ENCODE results near the gene SMAD3. TPM values are rescaled to one million over a fixed set of nuclear protein-coding genes. Genes with fewer than 3 reads are reported as not detected.

The SMAD3 gene
- total RNA-seq, 4 donors from 2014 or later, result 25.9 to 69.4 (median 35.2) TPM

GRCh38 chr15:67033012-67033411 lies 32.4 kb upstream of the SMAD3 start:
- 32 to 42% methylated on average over 12 of the region's 12 CpGs for WGBS, 2 donors
- no peak overlapping the region for H3K4me3 ChIP-seq (ENCODE audit: low read depth, poor library complexity, severe bottlenecking)
- DNase-seq (ENCODE audit: low spot score in 2 of 2), result no peak
- intact Hi-C loops (cut with DNase I; ENCODE audit: low total_unique reads), result no loop called here
- no peak for TF ChIP-seq POLR2A (IDR thresholded peaks at IDR 0.05)
- TF ChIP-seq, protein P1, sequence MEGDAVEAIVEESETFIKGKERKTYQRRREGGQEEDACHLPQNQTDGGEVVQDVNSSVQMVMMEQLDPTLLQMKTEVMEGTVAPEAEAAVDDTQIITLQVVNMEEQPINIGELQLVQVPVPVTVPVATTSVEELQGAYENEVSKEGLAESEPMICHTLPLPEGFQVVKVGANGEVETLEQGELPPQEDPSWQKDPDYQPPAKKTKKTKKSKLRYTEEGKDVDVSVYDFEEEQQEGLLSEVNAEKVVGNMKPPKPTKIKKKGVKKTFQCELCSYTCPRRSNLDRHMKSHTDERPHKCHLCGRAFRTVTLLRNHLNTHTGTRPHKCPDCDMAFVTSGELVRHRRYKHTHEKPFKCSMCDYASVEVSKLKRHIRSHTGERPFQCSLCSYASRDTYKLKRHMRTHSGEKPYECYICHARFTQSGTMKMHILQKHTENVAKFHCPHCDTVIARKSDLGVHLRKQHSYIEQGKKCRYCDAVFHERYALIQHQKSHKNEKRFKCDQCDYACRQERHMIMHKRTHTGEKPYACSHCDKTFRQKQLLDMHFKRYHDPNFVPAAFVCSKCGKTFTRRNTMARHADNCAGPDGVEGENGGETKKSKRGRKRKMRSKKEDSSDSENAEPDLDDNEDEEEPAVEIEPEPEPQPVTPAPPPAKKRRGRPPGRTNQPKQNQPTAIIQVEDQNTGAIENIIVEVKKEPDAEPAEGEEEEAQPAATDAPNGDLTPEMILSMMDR (IDR thresholded peaks at IDR 0.05), result no peak

DNA sequence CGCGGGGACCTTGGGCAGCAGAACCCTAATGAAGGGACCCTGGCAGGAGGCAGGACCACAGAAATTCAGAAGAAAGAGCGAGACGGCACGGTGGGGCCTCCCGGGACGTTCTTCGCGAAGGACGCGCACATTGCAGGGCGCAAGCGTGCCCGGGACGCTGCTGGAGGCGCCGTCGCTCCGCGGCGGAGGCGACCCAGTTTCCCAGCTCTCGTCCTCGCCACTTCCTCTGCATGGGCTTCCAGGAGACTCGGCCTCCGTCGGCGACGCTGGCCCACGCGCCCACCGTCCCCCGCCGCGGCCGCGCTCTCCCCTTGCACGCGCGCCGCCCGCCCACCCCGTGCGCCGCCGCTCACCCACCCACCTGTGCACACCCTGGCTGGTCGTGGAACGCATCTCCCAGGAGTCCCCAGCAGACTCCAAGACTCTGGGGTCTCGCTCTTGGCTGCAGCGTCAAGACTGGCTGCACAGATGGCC lies 31.8 kb upstream of the SMAD3 start:
- no peak for TF ChIP-seq POLR2A (IDR thresholded peaks at IDR 0.05)
- TF ChIP-seq, protein P1 (IDR thresholded peaks at IDR 0.05), result no peak
- intact Hi-C loops (cut with DNase I; ENCODE audit: low total_unique reads), result no loop called here
- WGBS, 2 donors, result 4 to 6% methylated on average over 38 to 45 of the region's 50 CpGs
- H3K4me3 ChIP-seq (ENCODE audit: low read depth, poor library complexity, severe bottlenecking), result no peak overlapping the region
- no peak for DNase-seq (ENCODE audit: low spot score in 2 of 2)

DNA sequence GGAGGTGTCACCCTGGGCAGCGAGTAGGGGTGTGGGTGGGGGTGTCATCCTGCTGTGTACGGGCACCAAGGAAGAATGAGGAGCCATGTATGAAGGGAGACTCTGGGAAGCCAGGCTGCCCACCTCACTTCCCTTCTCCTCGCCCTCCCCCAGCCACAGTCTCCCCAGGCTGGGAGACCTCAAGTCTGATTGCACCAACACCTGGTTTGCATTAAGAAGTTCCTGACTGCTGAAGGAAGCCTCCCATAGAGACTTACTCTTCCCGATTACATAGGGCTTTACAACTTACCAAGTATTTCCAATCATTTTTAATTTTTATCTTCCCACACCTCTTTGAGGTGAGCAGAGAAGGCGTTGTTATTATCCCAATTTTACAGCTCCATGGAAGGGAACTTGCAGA lies 29.5 kb upstream of the SMAD3 start:
- no peak for TF ChIP-seq POLR2A (IDR thresholded peaks at IDR 0.05)
- TF ChIP-seq, protein P1 (IDR thresholded peaks at IDR 0.05), result no peak
- 70 to 87% methylated on average over 3 to 5 of the region's 5 CpGs for WGBS, 2 donors
- DNase-seq (ENCODE audit: low spot score in 2 of 2), result no peak
- no peak overlapping the region for H3K4me3 ChIP-seq (ENCODE audit: low read depth, poor library complexity, severe bottlenecking)
- intact Hi-C loops (cut with DNase I; ENCODE audit: low total_unique reads), result no loop called here

GRCh38 chr15:67036775-67037555 lies 28.4 kb upstream of the SMAD3 start:
- intact Hi-C loops (cut with DNase I; ENCODE audit: low total_unique reads), result no loop called here
- no peak overlapping the region for H3K4me3 ChIP-seq (ENCODE audit: low read depth, poor library complexity, severe bottlenecking)
- 82 to 86% methylated on average over 8 of the region's 8 CpGs for WGBS, 2 donors
- no peak for TF ChIP-seq POLR2A (IDR thresholded peaks at IDR 0.05)
- TF ChIP-seq, protein P1 (IDR thresholded peaks at IDR 0.05), result no peak
- no peak for DNase-seq (ENCODE audit: low spot score in 2 of 2)

DNA sequence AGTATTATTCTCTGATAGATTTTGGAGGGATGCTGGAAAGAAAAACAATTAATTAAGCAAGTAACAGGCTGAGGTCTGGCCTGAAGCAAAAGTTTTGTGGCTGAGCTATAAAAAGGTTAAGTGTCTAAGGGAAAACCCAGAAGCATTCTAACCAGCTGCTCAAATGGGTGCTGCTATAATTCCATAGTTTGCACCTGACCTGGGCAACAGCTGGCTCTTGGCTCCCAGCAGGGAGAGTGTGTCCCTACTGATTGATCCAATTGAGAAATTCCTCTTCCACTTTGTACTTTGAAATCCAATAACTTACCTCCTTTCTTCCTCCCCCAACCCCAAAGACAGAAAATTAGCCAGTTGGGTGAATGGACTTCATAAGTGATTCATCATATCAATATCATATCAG lies 27.7 kb upstream of the SMAD3 start:
- no peak overlapping the region for H3K4me3 ChIP-seq (ENCODE audit: low read depth, poor library complexity, severe bottlenecking)
- DNase-seq (ENCODE audit: low spot score in 2 of 2), result no peak
- TF ChIP-seq, protein P1 (IDR thresholded peaks at IDR 0.05), result no peak
- TF ChIP-seq POLR2A (IDR thresholded peaks at IDR 0.05), result no peak
- intact Hi-C loops (cut with DNase I; ENCODE audit: low total_unique reads), result no loop called here

DNA sequence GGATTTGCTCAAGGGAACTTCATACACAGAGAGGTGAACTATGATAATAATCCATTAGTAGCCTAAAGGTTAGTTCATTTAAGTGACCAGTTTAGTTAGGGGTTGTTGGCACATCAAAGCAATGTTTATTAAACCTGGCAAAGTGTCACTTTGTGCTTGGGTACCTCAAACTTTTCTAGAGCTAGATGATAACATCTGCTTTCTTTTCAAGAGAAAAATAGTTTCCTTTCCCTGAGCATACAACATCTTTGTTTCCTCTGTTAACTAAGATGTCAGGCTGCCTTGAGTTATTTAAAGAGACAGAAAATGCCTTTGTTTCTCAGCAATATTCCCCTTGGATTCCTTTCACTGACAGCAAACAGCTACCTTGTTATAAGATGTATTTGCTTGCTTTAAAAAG lies 26.7 kb upstream of the SMAD3 start:
- intact Hi-C loops (cut with DNase I; ENCODE audit: low total_unique reads), result no loop called here
- no peak for DNase-seq (ENCODE audit: low spot score in 2 of 2)
- no peak for TF ChIP-seq POLR2A (IDR thresholded peaks at IDR 0.05)
- TF ChIP-seq, protein P1 (IDR thresholded peaks at IDR 0.05), result no peak
- no peak overlapping the region for H3K4me3 ChIP-seq (ENCODE audit: low read depth, poor library complexity, severe bottlenecking)
